ENCODE measurements around the gene KCNJ4.
"Not testable (repeated sequence)": the region's sequence is repeated elsewhere in the genome, so short reads cannot be mapped to it uniquely, and the experiment has no call there.

Gene KCNJ4

DNA sequence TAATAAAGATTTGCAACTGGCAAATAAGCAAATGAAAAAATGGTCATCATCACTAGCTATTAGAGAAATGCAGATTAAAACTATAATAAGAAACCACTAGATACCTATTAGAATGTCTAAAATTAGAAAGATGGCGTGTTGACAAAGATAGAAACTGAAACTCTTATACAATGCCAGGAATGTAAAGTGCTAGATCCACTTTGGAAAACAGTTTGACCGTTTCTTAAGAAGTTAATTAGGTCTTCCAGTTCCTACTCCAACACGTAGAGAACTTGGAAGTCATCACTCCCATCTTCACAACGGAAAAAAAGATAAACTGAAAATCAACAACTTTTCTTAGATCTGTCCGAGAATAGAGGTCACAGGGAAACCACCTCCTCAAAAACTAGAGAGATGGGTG, 68.1 kb downstream of the KCNJ4 start:
- H3K4me2 ChIP-seq (ENCODE audit: insufficient read depth, low read length); DNase-seq; H3K36me3 ChIP-seq (ENCODE audit: insufficient read depth, low read length); H3K9ac ChIP-seq (ENCODE audit: low read depth, low read length); ATAC-seq (ENCODE audit: insufficient read depth, low read depth); H2AFZ ChIP-seq (ENCODE audit: low read depth, low read length); H3K4me3 ChIP-seq (ENCODE audit: low read depth in 1 of 2, low read length in 2 of 2); H3K27me3 ChIP-seq (ENCODE audit: insufficient read depth, low read length, poor library complexity); H3K9me3 ChIP-seq (ENCODE audit: insufficient read depth, low read length, severe bottlenecking); H3K4me1 ChIP-seq (ENCODE audit: insufficient read depth, low read length); H3K27ac ChIP-seq (ENCODE audit: low read length): not testable (repeated sequence)
- Histone ChIP-seq H3K79me2 (ENCODE audit: insufficient read depth, low read length) (peaks cover 15% of the 10 kb centered on the region), H4K20me1 (ENCODE audit: insufficient read depth, low read length) (peaks cover 12% of the 10 kb centered on the region; the same call in 1 of the 2 replicates)

DNA sequence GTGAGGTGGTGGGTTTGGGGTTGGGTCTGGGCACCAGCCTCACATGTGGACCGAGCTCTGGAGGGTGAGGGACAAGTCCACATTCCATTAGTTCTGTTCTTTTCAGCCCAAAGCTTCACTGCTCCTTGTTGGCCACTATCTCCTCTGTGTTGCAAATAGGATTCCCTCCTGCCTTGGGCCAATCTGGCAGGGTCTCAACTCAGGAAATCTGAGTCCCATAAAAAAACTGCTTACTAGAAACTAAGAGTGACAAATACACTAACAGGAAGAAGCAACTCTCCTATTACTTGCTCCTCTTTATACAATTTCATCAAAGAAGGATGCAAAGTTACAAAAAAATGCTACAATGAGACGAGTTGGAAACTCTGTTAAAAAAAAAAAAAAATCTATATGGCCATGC, 71.6 kb downstream of the KCNJ4 start:
- no peak for TF ChIP-seq EZH2 (IDR thresholded peaks at IDR 0.05; ENCODE audit: borderline replicate concordance, low read depth, low read length, severe bottlenecking)
- TF ChIP-seq, protein P1, sequence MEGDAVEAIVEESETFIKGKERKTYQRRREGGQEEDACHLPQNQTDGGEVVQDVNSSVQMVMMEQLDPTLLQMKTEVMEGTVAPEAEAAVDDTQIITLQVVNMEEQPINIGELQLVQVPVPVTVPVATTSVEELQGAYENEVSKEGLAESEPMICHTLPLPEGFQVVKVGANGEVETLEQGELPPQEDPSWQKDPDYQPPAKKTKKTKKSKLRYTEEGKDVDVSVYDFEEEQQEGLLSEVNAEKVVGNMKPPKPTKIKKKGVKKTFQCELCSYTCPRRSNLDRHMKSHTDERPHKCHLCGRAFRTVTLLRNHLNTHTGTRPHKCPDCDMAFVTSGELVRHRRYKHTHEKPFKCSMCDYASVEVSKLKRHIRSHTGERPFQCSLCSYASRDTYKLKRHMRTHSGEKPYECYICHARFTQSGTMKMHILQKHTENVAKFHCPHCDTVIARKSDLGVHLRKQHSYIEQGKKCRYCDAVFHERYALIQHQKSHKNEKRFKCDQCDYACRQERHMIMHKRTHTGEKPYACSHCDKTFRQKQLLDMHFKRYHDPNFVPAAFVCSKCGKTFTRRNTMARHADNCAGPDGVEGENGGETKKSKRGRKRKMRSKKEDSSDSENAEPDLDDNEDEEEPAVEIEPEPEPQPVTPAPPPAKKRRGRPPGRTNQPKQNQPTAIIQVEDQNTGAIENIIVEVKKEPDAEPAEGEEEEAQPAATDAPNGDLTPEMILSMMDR (IDR thresholded peaks at IDR 0.05; ENCODE audit: borderline replicate concordance, extremely low read depth, low read length, poor library complexity, severe bottlenecking): no peak
- Histone ChIP-seq H3K27me3 (ENCODE audit: insufficient read depth, low read length, poor library complexity) (no peaks in the 10 kb centered on the region), H3K79me2 (ENCODE audit: insufficient read depth, low read length) (peaks cover 6% of the 10 kb centered on the region; the same call in 1 of the 2 replicates), H3K36me3 (ENCODE audit: insufficient read depth, low read length) (peaks cover 2% of the 10 kb centered on the region; the same call in 1 of the 2 replicates), H3K4me2 (ENCODE audit: insufficient read depth, low read length) (no peak overlapping the region), H2AFZ (ENCODE audit: low read depth, low read length) (no peak overlapping the region), H3K9ac (ENCODE audit: low read depth, low read length) (no peak overlapping the region), H3K4me3 (ENCODE audit: low read depth in 1 of 2, low read length in 2 of 2) (no peak overlapping the region), H4K20me1 (ENCODE audit: insufficient read depth, low read length) (peaks cover 9% of the 10 kb centered on the region; the same call in 1 of the 2 replicates), H3K4me1 (ENCODE audit: insufficient read depth, low read length) (no peaks in the 10 kb centered on the region), H3K9me3 (ENCODE audit: insufficient read depth, low read length, severe bottlenecking) (no peaks in the 10 kb centered on the region), H3K27ac (ENCODE audit: low read length) (no peak overlapping the region)
- no peak for ATAC-seq (ENCODE audit: insufficient read depth, low read depth)
- DNase-seq: no peak

DNA sequence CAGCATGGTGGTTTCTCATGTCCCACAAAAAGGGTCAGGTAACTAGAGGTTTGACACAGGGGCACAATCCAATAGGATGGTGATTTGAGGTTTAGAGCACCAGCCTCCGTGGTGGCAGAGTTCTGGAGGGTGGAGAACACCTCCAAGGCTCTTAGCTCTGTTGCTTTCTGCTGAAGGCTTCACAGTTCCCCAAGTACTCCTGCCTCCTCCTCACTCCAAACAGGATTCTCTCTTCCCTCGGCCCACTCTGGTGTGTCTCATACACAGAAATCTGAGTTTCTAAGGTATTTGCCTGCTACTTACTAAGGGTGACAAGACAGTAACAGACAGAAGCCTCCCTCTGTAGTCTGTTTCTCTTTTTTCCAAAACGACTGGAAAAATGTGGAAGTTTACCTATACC, 73.6 kb downstream of the KCNJ4 start:
- not testable (repeated sequence) for H4K20me1 ChIP-seq (ENCODE audit: insufficient read depth, low read length); H2AFZ ChIP-seq (ENCODE audit: low read depth, low read length)

More for the DNA sequence above, 73.6 kb downstream of the KCNJ4 start:
- not testable (repeated sequence) for H3K9me3 ChIP-seq (ENCODE audit: insufficient read depth, low read length, severe bottlenecking); H3K4me2 ChIP-seq (ENCODE audit: insufficient read depth, low read length); H3K27ac ChIP-seq (ENCODE audit: low read length); H3K9ac ChIP-seq (ENCODE audit: low read depth, low read length); DNase-seq; H3K4me1 ChIP-seq (ENCODE audit: insufficient read depth, low read length); H3K79me2 ChIP-seq (ENCODE audit: insufficient read depth, low read length); H3K4me3 ChIP-seq (ENCODE audit: low read depth in 1 of 2, low read length in 2 of 2); H3K27me3 ChIP-seq (ENCODE audit: insufficient read depth, low read length, poor library complexity); ATAC-seq (ENCODE audit: insufficient read depth, low read depth); H3K36me3 ChIP-seq (ENCODE audit: insufficient read depth, low read length)
